ENCODE data around the gene BMPR1A.

BMPR1A gene

DNA sequence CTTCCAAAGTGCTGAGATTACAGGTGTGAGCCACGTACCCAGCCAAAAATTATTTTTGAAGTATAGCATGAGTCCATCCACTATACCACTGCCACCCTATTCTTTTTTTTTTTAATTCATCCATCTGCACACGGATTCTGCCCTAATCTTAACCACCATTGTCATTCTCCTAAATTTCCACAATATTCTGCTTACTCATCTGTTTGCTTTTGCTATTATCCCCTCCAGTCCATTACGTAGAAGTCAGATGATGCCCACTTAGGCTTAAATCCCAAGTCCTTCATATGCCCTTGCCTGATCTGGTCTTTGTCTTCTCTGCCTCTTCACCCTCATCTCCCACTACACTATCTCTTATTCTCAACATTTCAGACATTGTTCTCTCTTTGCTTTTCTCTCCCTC is 114.3 kb downstream of the BMPR1A start:
- TF ChIP-seq, protein P1, sequence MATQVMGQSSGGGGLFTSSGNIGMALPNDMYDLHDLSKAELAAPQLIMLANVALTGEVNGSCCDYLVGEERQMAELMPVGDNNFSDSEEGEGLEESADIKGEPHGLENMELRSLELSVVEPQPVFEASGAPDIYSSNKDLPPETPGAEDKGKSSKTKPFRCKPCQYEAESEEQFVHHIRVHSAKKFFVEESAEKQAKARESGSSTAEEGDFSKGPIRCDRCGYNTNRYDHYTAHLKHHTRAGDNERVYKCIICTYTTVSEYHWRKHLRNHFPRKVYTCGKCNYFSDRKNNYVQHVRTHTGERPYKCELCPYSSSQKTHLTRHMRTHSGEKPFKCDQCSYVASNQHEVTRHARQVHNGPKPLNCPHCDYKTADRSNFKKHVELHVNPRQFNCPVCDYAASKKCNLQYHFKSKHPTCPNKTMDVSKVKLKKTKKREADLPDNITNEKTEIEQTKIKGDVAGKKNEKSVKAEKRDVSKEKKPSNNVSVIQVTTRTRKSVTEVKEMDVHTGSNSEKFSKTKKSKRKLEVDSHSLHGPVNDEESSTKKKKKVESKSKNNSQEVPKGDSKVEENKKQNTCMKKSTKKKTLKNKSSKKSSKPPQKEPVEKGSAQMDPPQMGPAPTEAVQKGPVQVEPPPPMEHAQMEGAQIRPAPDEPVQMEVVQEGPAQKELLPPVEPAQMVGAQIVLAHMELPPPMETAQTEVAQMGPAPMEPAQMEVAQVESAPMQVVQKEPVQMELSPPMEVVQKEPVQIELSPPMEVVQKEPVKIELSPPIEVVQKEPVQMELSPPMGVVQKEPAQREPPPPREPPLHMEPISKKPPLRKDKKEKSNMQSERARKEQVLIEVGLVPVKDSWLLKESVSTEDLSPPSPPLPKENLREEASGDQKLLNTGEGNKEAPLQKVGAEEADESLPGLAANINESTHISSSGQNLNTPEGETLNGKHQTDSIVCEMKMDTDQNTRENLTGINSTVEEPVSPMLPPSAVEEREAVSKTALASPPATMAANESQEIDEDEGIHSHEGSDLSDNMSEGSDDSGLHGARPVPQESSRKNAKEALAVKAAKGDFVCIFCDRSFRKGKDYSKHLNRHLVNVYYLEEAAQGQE (IDR thresholded peaks at IDR 0.05; ENCODE audit: insufficient read depth in 1 of 2, low read depth in 2 of 2, low read length in 2 of 2) = no peak
- TF ChIP-seq FOXP2 (optimal IDR thresholded peaks at IDR 0.05; ENCODE audit: borderline replicate concordance, extremely low read depth, extremely low read length, insufficient read depth) (no peak), SIN3A (IDR thresholded peaks at IDR 0.05; ENCODE audit: borderline replicate concordance, insufficient read depth, low read length) (no peak), TAF1 (IDR thresholded peaks at IDR 0.05; ENCODE audit: borderline replicate concordance, insufficient read depth, low read length) (no peak), POLR2AphosphoS5 (IDR thresholded peaks at IDR 0.05; ENCODE audit: low read depth, low read length) (no peak)

DNA sequence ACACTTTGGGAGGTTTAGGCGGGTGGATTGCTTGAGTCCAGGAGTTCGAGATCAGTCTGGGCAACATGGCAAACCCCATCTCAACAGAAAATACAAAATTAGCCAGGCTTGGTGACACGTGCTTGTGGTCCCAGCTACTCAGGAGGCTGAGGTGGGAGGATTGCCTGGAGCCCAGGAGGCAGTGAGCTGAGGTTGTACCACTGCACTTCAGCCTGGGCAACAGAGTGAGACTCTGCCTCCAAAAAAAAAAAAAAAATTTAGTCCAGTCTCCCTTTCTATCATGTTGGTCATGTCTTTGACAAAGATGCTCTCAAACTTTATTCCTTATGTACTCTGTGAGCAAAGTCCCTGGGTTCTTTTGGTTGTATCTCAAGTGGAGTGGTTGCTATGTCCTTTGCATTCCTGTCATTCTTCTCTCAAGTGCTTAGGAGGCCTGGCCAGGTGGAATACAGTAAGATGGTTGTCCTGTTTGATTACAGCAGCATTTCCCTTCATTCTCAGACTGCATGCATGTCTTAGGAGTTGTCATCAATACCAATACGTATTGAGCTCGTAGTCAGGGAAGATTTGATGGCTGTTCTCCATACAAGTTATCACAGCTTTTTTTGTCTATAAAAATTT is 115.3 kb downstream of the BMPR1A start:
- TF ChIP-seq TAF1 (IDR thresholded peaks at IDR 0.05; ENCODE audit: borderline replicate concordance, insufficient read depth, low read length) (no peak), FOXP2 (optimal IDR thresholded peaks at IDR 0.05; ENCODE audit: borderline replicate concordance, extremely low read depth, extremely low read length, insufficient read depth) (no peak), SIN3A (IDR thresholded peaks at IDR 0.05; ENCODE audit: borderline replicate concordance, insufficient read depth, low read length) (no peak), POLR2AphosphoS5 (IDR thresholded peaks at IDR 0.05; ENCODE audit: low read depth, low read length) (no peak)
- TF ChIP-seq, protein P1 (IDR thresholded peaks at IDR 0.05; ENCODE audit: insufficient read depth in 1 of 2, low read depth in 2 of 2, low read length in 2 of 2) = no peak

DNA sequence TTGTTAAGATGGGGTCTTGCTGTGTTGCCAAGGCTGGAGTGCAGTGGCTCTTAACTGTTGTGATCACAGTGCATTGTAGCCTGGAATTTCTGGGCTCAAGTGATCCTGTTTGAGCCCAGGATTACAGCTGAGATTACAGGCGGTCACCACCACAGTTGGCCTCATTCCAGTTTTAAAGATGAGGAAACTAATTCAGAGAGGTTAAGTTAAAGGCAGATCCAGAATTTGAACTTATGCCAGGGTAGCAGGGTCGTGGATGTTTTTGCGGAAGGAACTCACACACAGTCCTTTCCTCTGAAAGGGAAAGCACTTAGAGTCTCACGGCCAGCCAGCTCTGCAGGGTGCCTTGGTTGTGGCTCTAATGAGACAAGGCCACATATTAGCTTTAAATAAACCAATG is 116.3 kb downstream of the BMPR1A start:
- TF ChIP-seq TAF1 (IDR thresholded peaks at IDR 0.05; ENCODE audit: borderline replicate concordance, insufficient read depth, low read length) = no peak
- no peak for TF ChIP-seq FOXP2 (optimal IDR thresholded peaks at IDR 0.05; ENCODE audit: borderline replicate concordance, extremely low read depth, extremely low read length, insufficient read depth)
- TF ChIP-seq, protein P1 (IDR thresholded peaks at IDR 0.05; ENCODE audit: insufficient read depth in 1 of 2, low read depth in 2 of 2, low read length in 2 of 2) = no peak; a peak in 1 of 4 replicates
- TF ChIP-seq POLR2AphosphoS5 (IDR thresholded peaks at IDR 0.05; ENCODE audit: low read depth, low read length) = no peak
- TF ChIP-seq SIN3A (IDR thresholded peaks at IDR 0.05; ENCODE audit: borderline replicate concordance, insufficient read depth, low read length) = no peak

DNA sequence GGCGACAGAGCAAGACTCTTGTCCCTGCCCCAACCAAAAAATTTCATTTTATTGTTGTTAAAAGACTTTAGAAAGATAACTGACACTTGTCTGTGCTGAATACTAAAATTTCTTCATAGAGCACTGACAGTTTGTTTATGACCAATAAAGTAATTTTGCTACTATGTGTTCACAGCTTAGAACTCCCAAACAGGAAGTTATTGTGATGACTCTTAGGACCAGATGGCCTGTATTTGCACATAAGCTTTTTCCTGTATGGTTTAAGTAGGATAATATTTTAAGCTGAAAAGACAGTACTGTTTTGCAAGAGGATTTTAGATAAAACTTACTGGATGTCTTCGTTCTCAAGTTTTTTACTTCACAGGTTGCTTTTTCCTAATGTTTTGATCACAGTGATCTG is 120.3 kb downstream of the BMPR1A start:
- TF ChIP-seq TAF1 (IDR thresholded peaks at IDR 0.05; ENCODE audit: borderline replicate concordance, insufficient read depth, low read length) = no peak
- TF ChIP-seq, protein P1 (IDR thresholded peaks at IDR 0.05; ENCODE audit: insufficient read depth in 1 of 2, low read depth in 2 of 2, low read length in 2 of 2) = no peak
- TF ChIP-seq POLR2AphosphoS5 (IDR thresholded peaks at IDR 0.05; ENCODE audit: low read depth, low read length) = no peak
- no peak for TF ChIP-seq SIN3A (IDR thresholded peaks at IDR 0.05; ENCODE audit: borderline replicate concordance, insufficient read depth, low read length)
- TF ChIP-seq FOXP2 (optimal IDR thresholded peaks at IDR 0.05; ENCODE audit: borderline replicate concordance, extremely low read depth, extremely low read length, insufficient read depth) = no peak
